Neural crest cell (in vitro differentiated cells): ENCODE data around the gene ECSCR. TPM values are rescaled to one million over a fixed set of nuclear protein-coding genes. Genes with fewer than 3 reads are reported as not detected.

Experiments
- DNase-seq: peaks from one replicate; pipeline ENCODE4 v3.0.0; 2021; ENCODE audit warnings: low read depth, mixed read lengths, low spot score
- H3K27ac Mint-ChIP-seq: one replicate; pipeline ENCODE4 v1.8.0; 2021; ENCODE audit warnings: mild to moderate bottlenecking, mixed read lengths; ENCODE audit not compliant: unreplicated experiment
- H3K27me3 Mint-ChIP-seq: 2 replicates; pipeline ENCODE4 v1.8.0; 2021; ENCODE audit warnings: low read depth, mild to moderate bottlenecking, mixed read lengths
- H3K36me3 Mint-ChIP-seq: 2 replicates; pipeline ENCODE4 v1.8.0; 2021; ENCODE audit warnings: low read depth, mild to moderate bottlenecking, mixed read lengths
- H3K4me1 Mint-ChIP-seq: 2 replicates; pipeline ENCODE4 v1.8.0; 2021; ENCODE audit warnings: mixed read lengths
- H3K4me3 Mint-ChIP-seq: one replicate; pipeline ENCODE4 v1.8.0; 2021; ENCODE audit warnings: mild to moderate bottlenecking, mixed read lengths
- H3K9me3 Mint-ChIP-seq: 2 replicates; pipeline ENCODE4 v1.8.0; 2021; ENCODE audit warnings: mixed read lengths
- total RNA-seq: library from RNA; stranded (reverse); gene quantifications from 2 replicates; pipeline ENCODE4 v1.2.1, GENCODE V29; 2021
- TF ChIP-seq, protein P1 (sequence below): fragments of 200-600 bp; sonication (generic); conservative IDR thresholded peaks from 2 replicates; pipeline ENCODE4 v1.5.0; 2021; ENCODE audit warnings: antibody characterized with exemption, mild to moderate bottlenecking

The ECSCR gene
- total RNA-seq, 1 donor from 2014 or later, result not detected

DNA sequence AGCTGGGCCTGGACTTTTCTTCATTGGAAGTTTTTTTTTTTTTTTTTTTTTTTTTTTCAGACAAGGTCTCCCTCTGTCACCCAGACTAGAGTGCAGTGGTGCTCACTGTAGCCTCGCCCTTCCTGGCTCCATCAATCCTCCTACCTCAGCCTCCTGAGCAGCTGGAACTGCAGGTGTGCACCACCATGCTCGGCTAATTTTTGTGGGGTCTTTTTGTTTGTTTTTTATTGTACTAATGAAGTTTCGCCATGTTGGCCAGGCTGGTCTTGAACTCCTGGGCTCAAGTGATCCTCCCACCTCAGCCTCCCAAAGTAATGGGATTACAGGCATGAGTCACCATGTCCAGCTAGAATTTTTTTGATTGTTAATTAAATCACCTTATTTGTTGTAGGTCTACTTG lies 26.9 kb downstream of the ECSCR start:
- no peak overlapping the region for H3K4me3 Mint-ChIP-seq
- TF ChIP-seq, protein P1, sequence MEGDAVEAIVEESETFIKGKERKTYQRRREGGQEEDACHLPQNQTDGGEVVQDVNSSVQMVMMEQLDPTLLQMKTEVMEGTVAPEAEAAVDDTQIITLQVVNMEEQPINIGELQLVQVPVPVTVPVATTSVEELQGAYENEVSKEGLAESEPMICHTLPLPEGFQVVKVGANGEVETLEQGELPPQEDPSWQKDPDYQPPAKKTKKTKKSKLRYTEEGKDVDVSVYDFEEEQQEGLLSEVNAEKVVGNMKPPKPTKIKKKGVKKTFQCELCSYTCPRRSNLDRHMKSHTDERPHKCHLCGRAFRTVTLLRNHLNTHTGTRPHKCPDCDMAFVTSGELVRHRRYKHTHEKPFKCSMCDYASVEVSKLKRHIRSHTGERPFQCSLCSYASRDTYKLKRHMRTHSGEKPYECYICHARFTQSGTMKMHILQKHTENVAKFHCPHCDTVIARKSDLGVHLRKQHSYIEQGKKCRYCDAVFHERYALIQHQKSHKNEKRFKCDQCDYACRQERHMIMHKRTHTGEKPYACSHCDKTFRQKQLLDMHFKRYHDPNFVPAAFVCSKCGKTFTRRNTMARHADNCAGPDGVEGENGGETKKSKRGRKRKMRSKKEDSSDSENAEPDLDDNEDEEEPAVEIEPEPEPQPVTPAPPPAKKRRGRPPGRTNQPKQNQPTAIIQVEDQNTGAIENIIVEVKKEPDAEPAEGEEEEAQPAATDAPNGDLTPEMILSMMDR, result no peak
- no peaks in the 10 kb centered on the region for H3K9me3 Mint-ChIP-seq
- no peak for DNase-seq
- no peak overlapping the region for H3K27ac Mint-ChIP-seq
- H3K27me3 Mint-ChIP-seq, result no peaks in the 10 kb centered on the region
- peaks cover 23% of the 10 kb centered on the region for H3K4me1 Mint-ChIP-seq
- H3K36me3 Mint-ChIP-seq, result peaks cover 6% of the 10 kb centered on the region

DNA sequence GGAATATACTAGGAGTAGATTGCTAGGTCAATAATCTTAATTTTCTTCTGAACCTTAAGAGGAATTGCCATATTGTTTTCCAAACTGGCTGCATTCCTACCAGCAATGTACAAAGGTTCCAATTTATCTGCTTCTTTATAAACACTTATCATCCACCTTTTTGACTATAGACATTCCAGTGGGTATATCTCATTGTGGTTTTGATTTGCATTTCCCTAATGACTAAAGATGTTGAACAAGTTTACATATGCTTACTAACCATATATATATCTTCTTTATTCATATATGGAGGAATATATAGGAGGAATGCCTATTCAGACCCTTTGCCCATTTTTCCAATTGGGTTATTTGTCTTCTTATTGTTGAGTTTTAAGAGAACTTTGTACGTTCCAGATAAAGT lies 30.8 kb downstream of the ECSCR start:
- Mint-ChIP-seq H3K9me3 (no peaks in the 10 kb centered on the region), H3K4me1 (no peaks in the 10 kb centered on the region), H3K4me3 (no peak overlapping the region), H3K27ac (no peak overlapping the region), H3K27me3 (no peaks in the 10 kb centered on the region), H3K36me3 (peaks cover 3% of the 10 kb centered on the region)
- TF ChIP-seq, protein P1, result no peak
- DNase-seq, result no peak

DNA sequence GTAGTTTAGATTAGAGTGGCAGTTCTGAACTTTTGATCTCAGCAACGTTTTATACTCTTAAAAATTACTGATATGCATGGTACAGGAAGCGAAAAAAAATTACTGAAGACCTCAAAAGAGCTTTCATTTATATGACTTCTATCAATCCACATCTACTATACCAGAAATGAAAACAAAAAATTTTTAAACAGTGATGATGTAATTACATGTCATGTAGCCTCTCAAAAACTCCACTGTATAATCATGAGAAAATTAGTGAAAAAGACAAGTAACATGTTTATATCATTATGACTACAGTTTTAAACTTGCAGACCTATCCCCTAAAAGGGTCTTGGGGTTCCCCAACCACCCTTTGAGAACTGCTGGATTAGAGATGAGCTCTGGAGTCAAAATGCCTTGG lies 32.5 kb downstream of the ECSCR start:
- no peak for DNase-seq
- TF ChIP-seq, protein P1, result no peak
- Mint-ChIP-seq H3K4me1 (no peaks in the 10 kb centered on the region), H3K27me3 (no peaks in the 10 kb centered on the region), H3K9me3 (no peaks in the 10 kb centered on the region), H3K36me3 (peaks cover 3% of the 10 kb centered on the region), H3K4me3 (no peak overlapping the region), H3K27ac (no peak overlapping the region)

- no peak overlapping the region for H3K27ac Mint-ChIP-seq
- TF ChIP-seq, protein P1, result no peak
- no peaks in the 10 kb centered on the region for H3K36me3 Mint-ChIP-seq
- no peak overlapping the region for H3K4me3 Mint-ChIP-seq
- H3K27me3 Mint-ChIP-seq, result no peaks in the 10 kb centered on the region
- no peaks in the 10 kb centered on the region for H3K9me3 Mint-ChIP-seq
- no peak for DNase-seq
- H3K4me1 Mint-ChIP-seq, result no peaks in the 10 kb centered on the region
These were observed 36.2 kb downstream of the ECSCR start for GRCh38 chr5:139426203-139426885.

DNA sequence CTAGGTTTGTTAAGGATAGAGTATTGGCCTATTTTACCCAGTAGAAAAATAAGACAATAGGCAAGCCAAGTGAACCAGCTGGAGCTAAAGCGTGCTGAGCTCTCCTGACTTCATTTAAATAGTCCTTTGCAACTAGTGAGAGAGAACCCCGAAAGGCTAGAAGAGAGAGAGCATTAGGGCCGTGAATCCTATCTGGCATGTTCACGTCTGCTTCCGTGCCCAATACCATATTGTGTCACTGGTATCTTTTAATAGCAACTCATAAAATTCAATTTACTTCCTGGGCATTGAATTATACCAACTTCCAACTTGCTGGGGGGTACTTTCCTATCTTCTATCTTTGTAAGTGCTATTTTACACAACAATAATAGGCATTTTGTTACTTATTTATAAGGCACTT lies 37.0 kb downstream of the ECSCR start:
- DNase-seq, result no peak
- no peaks in the 10 kb centered on the region for H3K36me3 Mint-ChIP-seq
- H3K4me3 Mint-ChIP-seq, result no peak overlapping the region
- H3K27ac Mint-ChIP-seq, result no peak overlapping the region
- TF ChIP-seq, protein P1, result no peak
- H3K27me3 Mint-ChIP-seq, result no peaks in the 10 kb centered on the region
- H3K4me1 Mint-ChIP-seq, result no peaks in the 10 kb centered on the region
- H3K9me3 Mint-ChIP-seq, result no peaks in the 10 kb centered on the region
